ENCODE measurements around the gene HIRA.

DNA sequence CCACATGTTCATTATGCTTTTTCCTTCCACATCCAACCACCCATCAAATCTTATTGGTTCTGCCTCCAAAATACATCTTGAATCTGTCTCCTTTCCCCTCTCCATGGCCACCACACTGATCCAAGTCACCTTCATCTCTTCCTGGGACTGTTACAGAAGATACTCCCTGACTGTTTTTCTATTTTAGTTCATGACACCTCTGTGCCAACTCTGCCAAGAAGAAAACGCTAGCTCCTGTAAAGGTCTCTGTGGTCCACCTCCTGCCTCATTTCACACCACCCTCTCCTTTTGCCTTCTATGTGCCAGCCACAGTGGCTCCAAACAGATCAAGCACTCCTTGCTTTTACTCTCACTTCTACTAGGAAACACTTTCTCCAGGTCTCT lies 81.1 kb downstream of the HIRA start:
- TF ChIP-seq, protein P1, sequence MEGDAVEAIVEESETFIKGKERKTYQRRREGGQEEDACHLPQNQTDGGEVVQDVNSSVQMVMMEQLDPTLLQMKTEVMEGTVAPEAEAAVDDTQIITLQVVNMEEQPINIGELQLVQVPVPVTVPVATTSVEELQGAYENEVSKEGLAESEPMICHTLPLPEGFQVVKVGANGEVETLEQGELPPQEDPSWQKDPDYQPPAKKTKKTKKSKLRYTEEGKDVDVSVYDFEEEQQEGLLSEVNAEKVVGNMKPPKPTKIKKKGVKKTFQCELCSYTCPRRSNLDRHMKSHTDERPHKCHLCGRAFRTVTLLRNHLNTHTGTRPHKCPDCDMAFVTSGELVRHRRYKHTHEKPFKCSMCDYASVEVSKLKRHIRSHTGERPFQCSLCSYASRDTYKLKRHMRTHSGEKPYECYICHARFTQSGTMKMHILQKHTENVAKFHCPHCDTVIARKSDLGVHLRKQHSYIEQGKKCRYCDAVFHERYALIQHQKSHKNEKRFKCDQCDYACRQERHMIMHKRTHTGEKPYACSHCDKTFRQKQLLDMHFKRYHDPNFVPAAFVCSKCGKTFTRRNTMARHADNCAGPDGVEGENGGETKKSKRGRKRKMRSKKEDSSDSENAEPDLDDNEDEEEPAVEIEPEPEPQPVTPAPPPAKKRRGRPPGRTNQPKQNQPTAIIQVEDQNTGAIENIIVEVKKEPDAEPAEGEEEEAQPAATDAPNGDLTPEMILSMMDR (IDR thresholded peaks at IDR 0.05; ENCODE audit: low read length): no peak
- no peak for TF ChIP-seq EZH2phosphoT487 (IDR thresholded peaks at IDR 0.05; ENCODE audit: low read length)
- no peak for TF ChIP-seq EZH2 (optimal IDR thresholded peaks at IDR 0.05; ENCODE audit: low read depth, low read length)
